ENCODE results near the gene FZD1. TPM values are rescaled to one million over a fixed set of nuclear protein-coding genes. Genes with fewer than 3 reads are reported as not detected.

The FZD1 gene
- total RNA-seq, 1 experiment from 2014 or later: 7.9 TPM

DNA sequence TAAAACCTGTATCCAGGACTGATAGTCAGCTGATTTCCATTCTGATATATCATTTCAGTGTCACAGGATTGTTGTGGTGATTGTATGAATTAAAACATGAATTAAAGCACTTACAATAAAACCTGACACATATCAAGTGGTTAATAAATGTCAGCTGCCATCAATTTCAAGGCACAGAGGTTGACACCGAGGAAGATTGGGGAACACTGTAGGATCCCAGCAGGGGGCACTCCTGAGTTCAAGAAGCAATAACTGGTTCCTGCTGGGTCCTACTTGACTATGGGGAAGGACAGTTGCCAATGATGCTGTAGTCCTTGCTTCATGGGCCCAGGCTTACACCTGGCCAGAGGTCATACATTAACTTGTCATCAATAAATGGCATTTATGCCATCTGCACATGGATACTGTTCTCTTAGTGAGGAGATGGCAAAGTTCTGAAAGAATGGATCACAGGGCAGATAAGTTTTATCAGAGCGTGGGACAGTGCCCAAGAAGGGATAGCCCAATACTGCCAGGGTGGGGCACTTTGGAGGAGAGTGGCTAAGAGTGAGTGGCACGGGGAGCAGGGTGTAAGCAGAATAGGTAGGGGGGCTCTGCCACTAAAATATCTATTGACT lies 24.1 kb downstream of the FZD1 start:
- DNase-seq: peak; percentile 89
- H3K9me3 ChIP-seq (ENCODE audit: low read length): no peaks in the 10 kb centered on the region
- H3K79me2 ChIP-seq (ENCODE audit: low read length): no peaks in the 10 kb centered on the region
- peaks cover 87% of the 10 kb centered on the region for H3K4me1 ChIP-seq (ENCODE audit: low read length)
- H3K36me3 ChIP-seq (ENCODE audit: insufficient read depth, low read length): no peaks in the 10 kb centered on the region
- H3K4me3 ChIP-seq (ENCODE audit: low read length): no peak overlapping the region
- H3K27ac ChIP-seq (ENCODE audit: low read length): peak overlapping the region; percentile 93
- H3K4me2 ChIP-seq (ENCODE audit: low read depth, low read length, poor library complexity, severe bottlenecking): peak overlapping the region; percentile 76
- H2AFZ ChIP-seq (ENCODE audit: low read length): no peak overlapping the region
- no peak overlapping the region for H3K9ac ChIP-seq (ENCODE audit: low read length)
- no peaks in the 10 kb centered on the region for H3K27me3 ChIP-seq (ENCODE audit: low read length)
- H4K20me1 ChIP-seq (ENCODE audit: insufficient read depth, low read depth, low read length): no peaks in the 10 kb centered on the region
- H3K9me2 ChIP-seq (replicated peaks; ENCODE audit: insufficient read depth, low read length): no peaks in the 10 kb centered on the region

DNA sequence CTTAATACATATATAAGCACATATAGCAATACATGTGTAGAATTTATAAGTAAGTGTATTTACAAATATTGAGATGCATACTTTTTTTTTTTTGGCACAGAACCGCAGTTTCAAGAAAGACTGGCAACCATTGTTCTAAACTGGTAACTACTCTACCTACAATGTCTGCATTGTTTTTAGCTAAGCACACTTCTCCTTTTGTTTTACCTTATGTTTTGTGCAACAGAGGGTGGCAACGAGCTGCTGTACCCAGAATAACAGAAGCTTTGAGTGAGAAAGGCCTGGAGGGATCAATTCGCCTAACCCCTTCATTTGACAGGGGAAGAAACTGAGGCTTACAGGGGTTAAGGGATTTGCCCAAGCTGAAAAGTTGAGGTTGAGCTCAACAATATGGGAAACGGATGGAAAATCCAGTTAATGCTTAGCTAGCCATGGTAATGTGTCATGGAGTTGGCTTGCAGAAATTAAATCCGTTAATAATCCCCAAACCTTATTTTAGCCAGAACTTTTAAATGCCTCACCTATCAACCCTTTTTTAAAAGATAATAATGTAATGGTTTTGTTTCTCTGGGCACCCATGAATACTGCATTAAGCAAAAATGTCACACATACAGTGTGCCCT lies 25.5 kb downstream of the FZD1 start:
- Histone ChIP-seq H3K9me2 (replicated peaks; ENCODE audit: insufficient read depth, low read length) (no peaks in the 10 kb centered on the region), H4K20me1 (ENCODE audit: insufficient read depth, low read depth, low read length) (no peaks in the 10 kb centered on the region), H3K27me3 (ENCODE audit: low read length) (no peaks in the 10 kb centered on the region), H2AFZ (ENCODE audit: low read length) (peak overlapping the region; percentile 80), H3K9ac (ENCODE audit: low read length) (peak overlapping the region; percentile 47), H3K27ac (ENCODE audit: low read length) (peak overlapping the region; percentile 93), H3K4me1 (ENCODE audit: low read length) (peaks cover 92% of the 10 kb centered on the region), H3K4me2 (ENCODE audit: low read depth, low read length, poor library complexity, severe bottlenecking) (peak overlapping the region; percentile 76), H3K36me3 (ENCODE audit: insufficient read depth, low read length) (no peaks in the 10 kb centered on the region), H3K4me3 (ENCODE audit: low read length) (peak overlapping the region; percentile 43), H3K79me2 (ENCODE audit: low read length) (no peaks in the 10 kb centered on the region), H3K9me3 (ENCODE audit: low read length) (no peaks in the 10 kb centered on the region)
- peak; percentile 83 for DNase-seq

DNA sequence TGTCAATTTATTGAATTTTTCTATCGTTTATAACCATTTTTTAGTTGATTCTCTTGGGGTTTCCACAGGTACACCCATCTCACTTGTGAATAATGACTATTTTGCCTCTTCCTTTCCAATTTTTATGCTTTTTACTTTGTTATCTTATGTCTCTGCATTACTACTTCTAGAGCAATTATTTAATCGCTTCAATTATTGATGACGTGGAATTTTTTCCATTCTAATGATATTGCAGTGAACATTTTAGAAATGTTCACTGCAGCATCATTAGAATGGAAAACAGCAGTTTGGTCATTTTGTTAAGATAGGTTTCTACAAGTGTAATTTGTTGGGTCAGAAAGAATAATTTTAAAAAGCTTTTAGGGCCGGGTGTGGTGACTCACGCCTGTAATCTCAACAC lies 27.1 kb downstream of the FZD1 start:
- Histone ChIP-seq H3K4me3 (ENCODE audit: low read length) (no peak overlapping the region), H3K9me3 (ENCODE audit: low read length) (no peaks in the 10 kb centered on the region), H3K27me3 (ENCODE audit: low read length) (no peaks in the 10 kb centered on the region), H3K79me2 (ENCODE audit: low read length) (no peaks in the 10 kb centered on the region), H3K27ac (ENCODE audit: low read length) (no peak overlapping the region), H4K20me1 (ENCODE audit: insufficient read depth, low read depth, low read length) (no peaks in the 10 kb centered on the region), H3K9me2 (replicated peaks; ENCODE audit: insufficient read depth, low read length) (no peaks in the 10 kb centered on the region), H2AFZ (ENCODE audit: low read length) (no peak overlapping the region), H3K4me1 (ENCODE audit: low read length) (peaks cover 92% of the 10 kb centered on the region), H3K4me2 (ENCODE audit: low read depth, low read length, poor library complexity, severe bottlenecking) (no peak overlapping the region), H3K36me3 (ENCODE audit: insufficient read depth, low read length) (no peaks in the 10 kb centered on the region), H3K9ac (ENCODE audit: low read length) (no peak overlapping the region)
- no peak for DNase-seq

DNA sequence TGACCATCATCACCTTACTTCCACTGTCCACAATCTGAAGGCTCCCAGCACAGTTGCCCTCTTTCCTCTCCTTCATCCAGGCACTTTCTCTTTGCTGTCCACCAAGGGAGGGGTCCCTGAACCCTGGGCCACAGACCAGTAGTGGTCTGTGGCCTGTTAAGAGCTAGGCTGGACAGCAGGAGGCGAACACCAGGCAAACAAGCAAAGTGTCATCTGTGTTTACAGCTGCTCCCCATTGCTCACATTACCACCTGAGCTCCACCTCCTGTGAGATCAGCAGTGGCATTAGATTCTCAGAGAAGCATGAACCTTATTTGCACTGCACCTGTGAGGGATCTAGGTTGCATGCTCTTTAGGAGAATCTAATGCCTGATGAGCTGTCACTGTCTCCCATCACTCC lies 27.7 kb downstream of the FZD1 start:
- Histone ChIP-seq H3K9me3 (ENCODE audit: low read length) (no peaks in the 10 kb centered on the region), H3K79me2 (ENCODE audit: low read length) (no peaks in the 10 kb centered on the region), H3K4me1 (ENCODE audit: low read length) (peaks cover 92% of the 10 kb centered on the region), H3K4me2 (ENCODE audit: low read depth, low read length, poor library complexity, severe bottlenecking) (no peak overlapping the region), H3K4me3 (ENCODE audit: low read length) (no peak overlapping the region), H3K9ac (ENCODE audit: low read length) (no peak overlapping the region), H2AFZ (ENCODE audit: low read length) (no peak overlapping the region), H3K27me3 (ENCODE audit: low read length) (no peaks in the 10 kb centered on the region), H3K36me3 (ENCODE audit: insufficient read depth, low read length) (no peaks in the 10 kb centered on the region), H4K20me1 (ENCODE audit: insufficient read depth, low read depth, low read length) (no peaks in the 10 kb centered on the region), H3K9me2 (replicated peaks; ENCODE audit: insufficient read depth, low read length) (no peaks in the 10 kb centered on the region), H3K27ac (ENCODE audit: low read length) (no peak overlapping the region)
- no peak for DNase-seq

DNA sequence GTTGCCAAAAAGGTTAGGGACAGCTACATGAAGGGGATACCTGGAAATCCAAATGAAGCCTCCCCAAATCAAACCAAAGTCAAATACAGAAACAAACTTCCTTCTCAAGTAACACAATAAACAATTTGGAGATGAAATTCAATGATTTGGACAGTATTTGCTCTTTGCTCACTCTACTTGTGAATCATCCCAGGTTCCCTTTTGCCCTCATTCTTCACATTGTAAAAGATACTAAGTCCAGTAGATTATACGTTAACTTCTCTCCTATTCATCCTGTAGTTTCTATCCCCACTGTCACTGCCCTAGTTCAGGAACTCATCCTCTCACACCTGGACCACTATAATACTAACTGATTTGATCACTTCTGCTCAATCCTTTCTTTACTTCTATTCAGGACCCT lies 28.3 kb downstream of the FZD1 start:
- Histone ChIP-seq H3K27ac (ENCODE audit: low read length) (no peak overlapping the region), H3K27me3 (ENCODE audit: low read length) (no peaks in the 10 kb centered on the region), H3K4me2 (ENCODE audit: low read depth, low read length, poor library complexity, severe bottlenecking) (no peak overlapping the region)

DNA sequence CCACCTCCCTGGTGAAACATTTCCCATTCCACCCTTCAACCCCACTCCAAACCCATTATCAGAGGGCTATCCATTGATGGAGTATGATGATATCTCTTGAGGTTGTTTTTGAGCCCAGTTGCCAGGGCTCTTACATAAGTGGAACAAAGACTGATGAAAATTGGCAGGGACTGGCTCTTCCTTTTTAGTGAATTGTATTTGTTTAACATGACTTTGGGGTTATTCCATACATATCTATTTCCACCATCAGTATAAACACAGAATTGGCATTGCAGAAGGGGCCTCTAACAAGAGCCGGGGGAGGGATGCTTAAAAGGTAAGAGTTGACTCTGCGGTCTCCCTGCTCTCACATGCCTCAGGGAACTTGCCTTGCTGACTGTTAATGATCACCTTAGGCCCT lies 28.9 kb downstream of the FZD1 start:
- H3K27me3 ChIP-seq (ENCODE audit: low read length): no peaks in the 10 kb centered on the region
- H3K9ac ChIP-seq (ENCODE audit: low read length): no peak overlapping the region
- H3K9me3 ChIP-seq (ENCODE audit: low read length): no peaks in the 10 kb centered on the region
- H3K9me2 ChIP-seq (replicated peaks; ENCODE audit: insufficient read depth, low read length): no peaks in the 10 kb centered on the region
- H2AFZ ChIP-seq (ENCODE audit: low read length): no peak overlapping the region
- no peak for DNase-seq
- H3K4me3 ChIP-seq (ENCODE audit: low read length): no peak overlapping the region
- H3K79me2 ChIP-seq (ENCODE audit: low read length): no peaks in the 10 kb centered on the region
- H4K20me1 ChIP-seq (ENCODE audit: insufficient read depth, low read depth, low read length): no peaks in the 10 kb centered on the region
- no peak overlapping the region for H3K4me2 ChIP-seq (ENCODE audit: low read depth, low read length, poor library complexity, severe bottlenecking)
- no peak overlapping the region for H3K27ac ChIP-seq (ENCODE audit: low read length)
- no peaks in the 10 kb centered on the region for H3K36me3 ChIP-seq (ENCODE audit: insufficient read depth, low read length)
- H3K4me1 ChIP-seq (ENCODE audit: low read length): peaks cover 92% of the 10 kb centered on the region

More for the DNA sequence above, 28.3 kb downstream of the FZD1 start:
- Histone ChIP-seq H3K9ac (ENCODE audit: low read length) (no peak overlapping the region), H3K9me2 (replicated peaks; ENCODE audit: insufficient read depth, low read length) (no peaks in the 10 kb centered on the region), H4K20me1 (ENCODE audit: insufficient read depth, low read depth, low read length) (no peaks in the 10 kb centered on the region), H3K36me3 (ENCODE audit: insufficient read depth, low read length) (no peaks in the 10 kb centered on the region), H3K9me3 (ENCODE audit: low read length) (no peaks in the 10 kb centered on the region), H3K4me3 (ENCODE audit: low read length) (no peak overlapping the region), H3K79me2 (ENCODE audit: low read length) (no peaks in the 10 kb centered on the region), H2AFZ (ENCODE audit: low read length) (no peak overlapping the region), H3K4me1 (ENCODE audit: low read length) (peaks cover 92% of the 10 kb centered on the region)
- no peak for DNase-seq

DNA sequence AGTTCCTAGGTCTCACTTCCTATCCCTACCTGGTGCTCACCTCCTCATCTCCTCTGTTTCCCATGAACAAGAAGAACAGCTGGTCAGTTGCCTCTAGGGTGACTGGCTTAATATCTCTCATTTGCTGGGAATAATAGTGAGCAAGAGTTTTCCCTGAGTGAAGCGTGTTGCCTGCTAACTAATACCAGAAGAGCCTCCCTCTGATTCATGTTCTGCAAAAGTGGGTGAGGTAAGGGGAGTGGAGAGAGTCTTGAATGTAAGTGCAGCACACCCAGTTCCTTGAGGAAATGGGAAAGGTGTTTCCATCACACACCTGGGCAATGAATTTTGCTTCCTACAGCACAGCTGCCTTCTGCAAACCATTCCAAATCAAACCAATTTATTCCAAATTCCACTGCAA lies 29.6 kb downstream of the FZD1 start:
- Histone ChIP-seq H3K9ac (ENCODE audit: low read length) (no peak overlapping the region), H3K9me3 (ENCODE audit: low read length) (no peaks in the 10 kb centered on the region), H3K4me2 (ENCODE audit: low read depth, low read length, poor library complexity, severe bottlenecking) (no peak overlapping the region), H3K9me2 (replicated peaks; ENCODE audit: insufficient read depth, low read length) (no peaks in the 10 kb centered on the region), H3K4me1 (ENCODE audit: low read length) (peaks cover 85% of the 10 kb centered on the region), H3K79me2 (ENCODE audit: low read length) (no peaks in the 10 kb centered on the region), H3K27ac (ENCODE audit: low read length) (no peak overlapping the region), H2AFZ (ENCODE audit: low read length) (no peak overlapping the region), H3K36me3 (ENCODE audit: insufficient read depth, low read length) (no peaks in the 10 kb centered on the region), H3K4me3 (ENCODE audit: low read length) (no peak overlapping the region), H3K27me3 (ENCODE audit: low read length) (no peaks in the 10 kb centered on the region), H4K20me1 (ENCODE audit: insufficient read depth, low read depth, low read length) (no peaks in the 10 kb centered on the region)
- DNase-seq: no peak

DNA sequence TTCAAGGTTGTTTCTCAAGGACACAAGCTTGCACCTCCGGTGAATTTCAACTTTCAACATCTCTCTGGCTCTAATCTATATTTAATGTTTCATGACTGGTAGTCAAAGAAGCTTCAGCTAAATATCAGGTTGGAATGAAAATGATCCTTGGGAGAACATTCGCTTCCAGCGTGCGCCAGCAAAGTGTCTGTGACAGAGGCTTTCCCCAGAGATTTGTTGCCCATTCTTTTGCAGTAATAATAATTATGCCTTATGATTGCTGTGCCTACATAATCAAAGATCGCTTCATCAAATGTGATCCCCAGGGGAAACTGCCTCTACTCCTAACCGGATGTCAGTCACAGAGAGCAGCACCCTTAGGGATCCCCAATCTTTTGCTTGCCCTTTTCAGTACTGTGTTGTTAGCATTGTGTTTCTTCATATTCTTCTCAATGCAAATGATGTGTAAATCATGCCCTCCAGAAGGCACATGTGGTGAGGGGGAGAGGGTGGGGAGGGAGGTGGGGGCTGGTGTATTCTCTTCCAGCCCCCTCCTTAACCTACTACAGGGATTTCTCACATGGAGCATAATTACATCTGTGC lies 30.5 kb downstream of the FZD1 start:
- H3K4me2 ChIP-seq (ENCODE audit: low read depth, low read length, poor library complexity, severe bottlenecking): peak overlapping the region; percentile 39
- no peaks in the 10 kb centered on the region for H4K20me1 ChIP-seq (ENCODE audit: insufficient read depth, low read depth, low read length)
- H3K27ac ChIP-seq (ENCODE audit: low read length): no peak overlapping the region
- no peaks in the 10 kb centered on the region for H3K79me2 ChIP-seq (ENCODE audit: low read length)
- no peaks in the 10 kb centered on the region for H3K36me3 ChIP-seq (ENCODE audit: insufficient read depth, low read length)
- no peaks in the 10 kb centered on the region for H3K9me3 ChIP-seq (ENCODE audit: low read length)
- H3K9me2 ChIP-seq (replicated peaks; ENCODE audit: insufficient read depth, low read length): no peaks in the 10 kb centered on the region
- no peak overlapping the region for H2AFZ ChIP-seq (ENCODE audit: low read length)
- H3K27me3 ChIP-seq (ENCODE audit: low read length): no peaks in the 10 kb centered on the region
- 0 out of 2 replicates have a peak overlapping the region, but pooled peaks have one; percentile 8 for H3K4me3 ChIP-seq (ENCODE audit: low read length)
- H3K4me1 ChIP-seq (ENCODE audit: low read length): peaks cover 76% of the 10 kb centered on the region
- no peak for DNase-seq
- H3K9ac ChIP-seq (ENCODE audit: low read length): no peak overlapping the region
